Prostate gland (tissue), 2 donors: ENCODE data around the gene WRAP53. TPM values are rescaled to one million over a fixed set of nuclear protein-coding genes. Genes with fewer than 3 reads are reported as not detected.
A peak's percentile ranks its signal among the peaks of the same experiment; 100 is the strongest.

ENCODE experiments used
- DNase-seq: peaks from one replicate; pipeline ENCODE4 v3.0.0-alpha.2; 2019; ENCODE audit warnings: low spot score
- H3K27ac ChIP-seq, 2 donors: fragments of 200-600 bp; sonication (generic); 2 replicates each; pipeline ENCODE4 v1.5.1; 2017 to 2019
- H3K27me3 ChIP-seq: fragments of 200-600 bp; sonication (generic); replicated peaks from 2 replicates; pipeline ENCODE4 v1.5.1; 2019; ENCODE audit not compliant: insufficient read depth
- H3K36me3 ChIP-seq, 2 donors: fragments of 200-600 bp; sonication (generic); 1 replicate in 1 of 2; 2 replicates in 1 of 2; pipeline versions ENCODE4 v1.5.1 to v1.8.1; 2017 to 2019
- H3K4me1 ChIP-seq: fragments of 200-600 bp; sonication (generic); replicated peaks from 2 replicates; pipeline ENCODE4 v1.5.1; 2019
- H3K4me3 ChIP-seq, 2 donors: fragments of 200-600 bp; sonication (generic); 2 replicates each; pipeline ENCODE4 v1.5.1; 2017 to 2019
- H3K9me3 ChIP-seq: fragments of 200-600 bp; sonication (generic); 2 replicates; pipeline ENCODE4 v1.5.1; 2017
- POLR2A ChIP-seq: fragments of 450-650 bp; IDR thresholded peaks from one replicate; pipeline ENCODE4 v1.6.1; 2016; ENCODE audit warnings: antibody characterized with exemption, mild to moderate bottlenecking
- POLR2AphosphoS5 ChIP-seq: sonication (generic); formaldehyde crosslinking; IDR thresholded peaks from one replicate; pipeline ENCODE4 v1.6.1; 2017; ENCODE audit warnings: antibody characterized with exemption
- WGBS: methylation state at CpG from one replicate; pipeline ENCODE4 v1.1.5; 2018; 5-methylcytosine and 5-hydroxymethylcytosine counted together
- intact Hi-C: fragments of 100-400 bp; cut with DNase I; formaldehyde crosslinking; loops from one replicate; pipeline ENCODE4 v1.14.2; 2022
- total RNA-seq, 2 donors: library from RNA; depleted of rRNA; stranded (reverse); fragments of >200 nt; gene quantifications; one replicate each; pipeline ENCODE4 v1.1.0, GENCODE V29; 2016
- TF ChIP-seq, protein P1 (sequence below), 4 experiments: fragments of 200-600 bp in 2 of 4; fragments of 450-650 bp in 2 of 4; sonication (generic) in 2 of 4; IDR thresholded peaks; 1 replicate in 3 of 4; 2 replicates in 1 of 4; pipeline ENCODE4 v1.5.1; 2016 to 2019; ENCODE audit warnings: antibody characterized with exemption in 4 of 4, mild to moderate bottlenecking in 2 of 4, moderate library complexity in 2 of 4

WRAP53 gene
- total RNA-seq, 2 donors from 2014 or later = 8.6 to 9.4 TPM

DNA sequence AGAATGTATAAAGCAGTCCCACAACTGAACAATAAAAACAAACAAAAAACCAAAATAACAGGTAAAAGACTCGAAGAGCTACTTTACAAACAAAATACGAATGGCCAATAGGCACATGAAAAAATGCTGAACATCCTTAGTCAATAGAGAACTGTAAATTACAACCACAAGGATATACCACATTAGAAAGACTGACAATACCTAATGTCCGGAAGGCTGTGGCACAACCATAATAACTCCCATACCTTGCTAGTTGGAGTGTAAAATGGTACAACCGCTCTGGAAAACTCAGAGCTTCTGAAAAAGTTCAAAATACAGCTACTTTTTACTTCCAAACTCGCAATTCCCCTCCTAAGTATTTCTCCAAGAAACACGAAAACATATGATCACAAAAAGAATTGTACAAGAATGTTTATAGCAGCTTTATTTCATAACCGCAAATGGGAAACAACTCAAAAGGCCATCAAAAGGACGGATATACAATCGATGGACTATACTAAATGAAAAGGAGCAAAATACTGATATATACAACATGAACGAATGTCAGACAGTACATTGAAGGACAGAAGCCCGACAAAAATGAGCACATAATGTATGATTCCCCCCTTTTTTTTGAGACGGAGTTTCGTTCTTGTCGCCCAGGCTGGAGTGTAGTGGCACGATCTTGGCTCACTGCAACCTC is 3.3 kb upstream of the WRAP53 start:
- TF ChIP-seq POLR2A = no peak
- no peak for TF ChIP-seq POLR2AphosphoS5
- TF ChIP-seq, protein P1, sequence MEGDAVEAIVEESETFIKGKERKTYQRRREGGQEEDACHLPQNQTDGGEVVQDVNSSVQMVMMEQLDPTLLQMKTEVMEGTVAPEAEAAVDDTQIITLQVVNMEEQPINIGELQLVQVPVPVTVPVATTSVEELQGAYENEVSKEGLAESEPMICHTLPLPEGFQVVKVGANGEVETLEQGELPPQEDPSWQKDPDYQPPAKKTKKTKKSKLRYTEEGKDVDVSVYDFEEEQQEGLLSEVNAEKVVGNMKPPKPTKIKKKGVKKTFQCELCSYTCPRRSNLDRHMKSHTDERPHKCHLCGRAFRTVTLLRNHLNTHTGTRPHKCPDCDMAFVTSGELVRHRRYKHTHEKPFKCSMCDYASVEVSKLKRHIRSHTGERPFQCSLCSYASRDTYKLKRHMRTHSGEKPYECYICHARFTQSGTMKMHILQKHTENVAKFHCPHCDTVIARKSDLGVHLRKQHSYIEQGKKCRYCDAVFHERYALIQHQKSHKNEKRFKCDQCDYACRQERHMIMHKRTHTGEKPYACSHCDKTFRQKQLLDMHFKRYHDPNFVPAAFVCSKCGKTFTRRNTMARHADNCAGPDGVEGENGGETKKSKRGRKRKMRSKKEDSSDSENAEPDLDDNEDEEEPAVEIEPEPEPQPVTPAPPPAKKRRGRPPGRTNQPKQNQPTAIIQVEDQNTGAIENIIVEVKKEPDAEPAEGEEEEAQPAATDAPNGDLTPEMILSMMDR (IDR thresholded peaks at IDR 0.05) = no peak
- intact Hi-C loops = loop anchor here (5.0 to 10.0 kb wide), 4 partner anchors 58 to 333 kb away; partner anchors contain the start of genes KCTD11, POLR2A, SAT2 and SLC35G6
- peaks cover 9% of the 10 kb centered on the region for H3K4me1 ChIP-seq
- no peaks in the 10 kb centered on the region for H3K36me3 ChIP-seq
- DNase-seq = no peak
- H3K9me3 ChIP-seq = no peaks in the 10 kb centered on the region
- no peaks in the 10 kb centered on the region for H3K27me3 ChIP-seq
- H3K4me3 ChIP-seq = peak overlapping the region; percentile 66 to 77
- WGBS = 43% methylated on average over 15 of the region's 15 CpGs
- peak overlapping the region; percentile 90 to 93 for H3K27ac ChIP-seq

DNA sequence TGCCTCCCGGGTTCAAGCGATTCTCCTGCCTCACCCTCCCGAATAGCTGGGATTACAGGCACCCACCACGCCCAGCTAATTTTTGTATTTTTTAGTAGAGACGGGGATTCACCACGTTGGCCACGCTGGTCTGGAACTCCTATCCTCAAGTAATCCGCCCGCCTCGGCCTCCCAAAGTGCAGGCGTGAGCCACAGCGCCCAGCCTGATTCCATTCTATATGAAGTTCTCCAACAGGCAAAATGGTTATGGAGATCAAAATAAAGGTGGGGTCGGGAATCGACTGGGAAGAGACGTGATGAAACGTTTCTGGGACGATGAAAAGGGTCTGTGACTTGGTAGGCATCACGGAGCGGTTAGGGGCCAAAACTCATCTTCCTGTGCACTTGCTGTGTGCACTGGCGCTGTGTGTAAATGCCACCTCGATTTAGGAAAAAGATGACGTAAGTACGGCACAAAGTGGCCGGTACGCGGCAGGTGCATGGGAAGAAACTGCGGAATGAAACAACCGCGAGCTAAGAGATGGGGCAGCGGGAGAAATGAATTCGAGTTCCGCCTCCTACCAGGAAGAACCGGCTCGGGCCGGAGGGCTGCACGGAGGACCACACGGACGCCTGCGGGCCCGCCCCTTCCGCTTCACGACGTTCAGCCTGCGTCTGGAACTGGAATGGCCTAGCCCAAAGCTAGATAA is 2.6 kb upstream of the WRAP53 start:
- Histone ChIP-seq H3K4me1 (peaks cover 9% of the 10 kb centered on the region), H3K27ac (peak overlapping the region; percentile 90 to 93), H3K27me3 (no peaks in the 10 kb centered on the region), H3K9me3 (no peaks in the 10 kb centered on the region), H3K4me3 (peak overlapping the region; percentile 66 to 77), H3K36me3 (no peaks in the 10 kb centered on the region)
- TF ChIP-seq POLR2A = peak; percentile 51
- TF ChIP-seq POLR2AphosphoS5 = peak; percentile 94
- TF ChIP-seq, protein P1 (IDR thresholded peaks at IDR 0.05) = peak in 1 of 4 experiments; percentile 17
- intact Hi-C loops = loop anchor here (5.0 to 10.0 kb wide), 4 partner anchors 58 to 333 kb away; partner anchors contain the start of genes KCTD11, POLR2A, SAT2 and SLC35G6
- 3% methylated on average over 44 of the region's 44 CpGs for WGBS
- DNase-seq = peak; percentile 93

DNA sequence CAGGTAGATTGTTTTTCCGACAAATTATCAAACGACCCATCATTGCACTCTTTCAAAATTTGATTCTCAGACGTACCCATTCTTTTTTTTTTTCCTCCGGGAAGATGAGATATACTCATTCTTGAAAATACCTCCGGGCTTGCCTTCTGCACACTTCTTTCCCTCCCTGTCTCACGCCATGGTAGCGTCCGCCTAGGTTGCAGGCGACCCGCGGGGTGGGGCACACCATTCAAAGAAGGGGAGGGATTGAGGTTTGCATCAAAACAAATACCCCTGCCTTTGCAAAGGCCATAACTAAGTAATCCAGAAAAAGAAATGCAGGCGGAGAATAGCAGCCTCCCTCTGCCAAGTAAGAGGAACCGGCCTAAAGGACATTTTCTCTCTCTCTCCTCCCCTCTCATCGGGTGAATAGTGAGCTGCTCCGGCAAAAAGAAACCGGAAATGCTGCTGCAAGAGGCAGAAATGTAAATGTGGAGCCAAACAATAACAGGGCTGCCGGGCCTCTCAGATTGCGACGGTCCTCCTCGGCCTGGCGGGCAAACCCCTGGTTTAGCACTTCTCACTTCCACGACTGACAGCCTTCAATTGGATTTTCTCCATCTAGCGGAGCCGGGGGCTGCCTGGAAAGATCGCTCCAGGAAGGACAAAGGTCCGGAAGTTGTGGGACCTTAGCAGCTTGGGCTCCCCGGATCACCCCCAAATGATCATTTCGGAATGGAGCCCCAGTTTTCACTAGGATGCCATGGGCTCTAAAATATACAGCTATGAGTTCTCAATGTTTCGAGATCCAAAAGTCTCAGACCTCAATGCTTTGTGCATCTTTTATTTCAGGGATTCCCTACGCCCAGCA is 1.8 kb upstream of the WRAP53 start:
- no peaks in the 10 kb centered on the region for H3K27me3 ChIP-seq
- peak overlapping the region; percentile 90 to 93 for H3K27ac ChIP-seq
- no peaks in the 10 kb centered on the region for H3K36me3 ChIP-seq
- no peaks in the 10 kb centered on the region for H3K9me3 ChIP-seq
- peak overlapping the region; percentile 66 to 77 for H3K4me3 ChIP-seq
- intact Hi-C loops = loop anchor here (5.0 to 10.0 kb wide), 4 partner anchors 59 to 334 kb away; partner anchors contain the start of genes KCTD11, POLR2A, SAT2 and SLC35G6
- WGBS = 0% methylated on average over 30 of the region's 30 CpGs
- peaks cover 9% of the 10 kb centered on the region for H3K4me1 ChIP-seq
- DNase-seq = peak; percentile 66
- TF ChIP-seq POLR2A (peak; percentile 85), POLR2AphosphoS5 (peak; percentile 87)
- TF ChIP-seq, protein P1 (IDR thresholded peaks at IDR 0.05) = no peak

DNA sequence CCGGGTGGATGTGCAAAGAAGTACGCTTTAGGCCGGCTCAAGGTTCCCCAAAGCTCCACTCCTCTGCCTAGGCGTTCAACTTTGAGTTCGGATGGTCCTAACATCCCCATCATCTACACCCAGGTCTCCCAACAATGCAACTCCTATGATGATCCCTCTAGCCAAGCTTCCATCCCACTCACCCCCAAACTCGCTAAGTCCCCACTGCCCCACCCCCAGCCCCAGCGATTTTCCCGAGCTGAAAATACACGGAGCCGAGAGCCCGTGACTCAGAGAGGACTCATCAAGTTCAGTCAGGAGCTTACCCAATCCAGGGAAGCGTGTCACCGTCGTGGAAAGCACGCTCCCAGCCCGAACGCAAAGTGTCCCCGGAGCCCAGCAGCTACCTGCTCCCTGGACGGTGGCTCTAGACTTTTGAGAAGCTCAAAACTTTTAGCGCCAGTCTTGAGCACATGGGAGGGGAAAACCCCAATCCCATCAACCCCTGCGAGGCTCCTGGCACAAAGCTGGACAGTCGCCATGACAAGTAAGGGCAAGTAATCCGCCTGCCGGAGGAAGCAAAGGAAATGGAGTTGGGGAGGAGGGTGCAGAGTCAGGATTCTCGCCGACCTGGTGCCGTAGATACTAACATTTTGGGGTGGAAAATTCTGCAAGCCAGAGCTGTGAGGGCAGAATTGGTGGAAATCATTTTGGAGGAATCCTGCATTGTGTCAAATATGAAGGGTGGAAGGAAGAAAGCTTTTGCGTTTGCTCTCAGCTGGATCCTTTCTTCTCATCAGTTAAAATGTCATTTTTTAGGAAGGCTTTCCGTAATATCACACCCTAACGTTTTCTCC is 987 bp upstream of the WRAP53 start, which contains the start of gene TP53:
TP53 (minus strand) TSS at position 419 of the 836 bp plus-strand sequence. CDS start 10,896 bp downstream, outside the sequence.
- TF ChIP-seq, protein P1 (IDR thresholded peaks at IDR 0.05) = peak in 2 of 4 experiments; percentile 10 to 54
- TF ChIP-seq POLR2AphosphoS5 (peak; percentile 98), POLR2A (peak; percentile 77)
- peaks cover 9% of the 10 kb centered on the region for H3K4me1 ChIP-seq
- peak; percentile 93 for DNase-seq
- peak within 1 kb of the TSS; percentile 90 to 93 for H3K27ac ChIP-seq
- H3K27me3 ChIP-seq = no peaks in the 10 kb centered on the region
- WGBS = under 1% methylated on average over 30 of the region's 30 CpGs
- H3K9me3 ChIP-seq = no peaks in the 10 kb centered on the region
- peak within 1 kb of the TSS; percentile 66 to 77 for H3K4me3 ChIP-seq
- intact Hi-C loops = loop anchor here (5.0 to 10.0 kb wide), 4 partner anchors 60 to 335 kb away; partner anchors contain the start of genes KCTD11, POLR2A, SAT2 and SLC35G6
- no peaks in the 10 kb centered on the region for H3K36me3 ChIP-seq
